ENCODE measurements around the gene SFXN5. TPM values are rescaled to one million over a fixed set of nuclear protein-coding genes. Genes with fewer than 3 reads are reported as not detected.

Gene SFXN5
- total RNA-seq, 1 donor from 2014 or later: 18.5 TPM

- Mint-ChIP-seq H3K9me3 (no peaks in the 10 kb centered on the region), H3K36me3 (ENCODE audit: low read depth) (no peaks in the 10 kb centered on the region), H3K4me3 (ENCODE audit: low read depth) (no peak overlapping the region), H3K27ac (no peak overlapping the region), H3K4me1 (ENCODE audit: low read depth) (no peaks in the 10 kb centered on the region), H3K27me3 (ENCODE audit: low read depth) (no peaks in the 10 kb centered on the region)
- intact Hi-C loops (cut with micrococcal nuclease): no loop called here
- DNase-seq (ENCODE audit: low spot score): no peak
Measured at GRCh38 chr2:73028841-73029240, 42.7 kb downstream of the SFXN5 start.

GRCh38 chr2:73027340-73027739 is 44.2 kb downstream of the SFXN5 start:
- intact Hi-C loops (cut with micrococcal nuclease): no loop called here
- Mint-ChIP-seq H3K36me3 (ENCODE audit: low read depth) (no peaks in the 10 kb centered on the region), H3K27me3 (ENCODE audit: low read depth) (no peaks in the 10 kb centered on the region), H3K27ac (no peak overlapping the region), H3K4me3 (ENCODE audit: low read depth) (no peak overlapping the region), H3K9me3 (no peaks in the 10 kb centered on the region), H3K4me1 (ENCODE audit: low read depth) (no peaks in the 10 kb centered on the region)
- no peak for DNase-seq (ENCODE audit: low spot score)

- no peak overlapping the region for H3K27ac Mint-ChIP-seq
- intact Hi-C loops (cut with micrococcal nuclease): no loop called here
- no peaks in the 10 kb centered on the region for H3K27me3 Mint-ChIP-seq (ENCODE audit: low read depth)
- no peaks in the 10 kb centered on the region for H3K4me1 Mint-ChIP-seq (ENCODE audit: low read depth)
- no peaks in the 10 kb centered on the region for H3K9me3 Mint-ChIP-seq
- H3K4me3 Mint-ChIP-seq (ENCODE audit: low read depth): no peak overlapping the region
- no peaks in the 10 kb centered on the region for H3K36me3 Mint-ChIP-seq (ENCODE audit: low read depth)
- DNase-seq (ENCODE audit: low spot score): no peak
Measured at GRCh38 chr2:73023497-73023896, 48.0 kb downstream of the SFXN5 start.

GRCh38 chr2:73022024-73022568 is 49.4 kb downstream of the SFXN5 start:
- no peaks in the 10 kb centered on the region for H3K9me3 Mint-ChIP-seq
- intact Hi-C loops (cut with micrococcal nuclease): no loop called here
- no peak overlapping the region for H3K4me3 Mint-ChIP-seq (ENCODE audit: low read depth)
- no peak overlapping the region for H3K27ac Mint-ChIP-seq
- no peaks in the 10 kb centered on the region for H3K36me3 Mint-ChIP-seq (ENCODE audit: low read depth)
- DNase-seq (ENCODE audit: low spot score): no peak
- no peaks in the 10 kb centered on the region for H3K27me3 Mint-ChIP-seq (ENCODE audit: low read depth)
- no peaks in the 10 kb centered on the region for H3K4me1 Mint-ChIP-seq (ENCODE audit: low read depth)

- H3K27ac Mint-ChIP-seq: no peak overlapping the region
- no peak overlapping the region for H3K4me3 Mint-ChIP-seq (ENCODE audit: low read depth)
- intact Hi-C loops (cut with micrococcal nuclease): no loop called here
- no peaks in the 10 kb centered on the region for H3K36me3 Mint-ChIP-seq (ENCODE audit: low read depth)
- DNase-seq (ENCODE audit: low spot score): no peak
- H3K27me3 Mint-ChIP-seq (ENCODE audit: low read depth): no peaks in the 10 kb centered on the region
- no peaks in the 10 kb centered on the region for H3K4me1 Mint-ChIP-seq (ENCODE audit: low read depth)
- no peaks in the 10 kb centered on the region for H3K9me3 Mint-ChIP-seq
Measured at GRCh38 chr2:73021371-73022010, 50.0 kb downstream of the SFXN5 start.

GRCh38 chr2:73020657-73021370 is 50.7 kb downstream of the SFXN5 start:
- Mint-ChIP-seq H3K4me1 (ENCODE audit: low read depth) (no peaks in the 10 kb centered on the region), H3K27ac (no peak overlapping the region), H3K9me3 (no peaks in the 10 kb centered on the region), H3K36me3 (ENCODE audit: low read depth) (no peaks in the 10 kb centered on the region), H3K4me3 (ENCODE audit: low read depth) (no peak overlapping the region), H3K27me3 (ENCODE audit: low read depth) (peaks cover 2% of the 10 kb centered on the region)
- intact Hi-C loops (cut with micrococcal nuclease): no loop called here
- no peak for DNase-seq (ENCODE audit: low spot score)

GRCh38 chr2:73020306-73020656 is 51.2 kb downstream of the SFXN5 start:
- H3K36me3 Mint-ChIP-seq (ENCODE audit: low read depth): no peaks in the 10 kb centered on the region
- H3K4me3 Mint-ChIP-seq (ENCODE audit: low read depth): no peak overlapping the region

GRCh38 chr2:73018188-73018825 is 53.2 kb downstream of the SFXN5 start:
- no peak overlapping the region for H3K27ac Mint-ChIP-seq

More at GRCh38 chr2:73020306-73020656, 51.2 kb downstream of the SFXN5 start:
- H3K4me1 Mint-ChIP-seq (ENCODE audit: low read depth): no peaks in the 10 kb centered on the region
- H3K27me3 Mint-ChIP-seq (ENCODE audit: low read depth): peaks cover 2% of the 10 kb centered on the region
- no peak overlapping the region for H3K27ac Mint-ChIP-seq
- no peaks in the 10 kb centered on the region for H3K9me3 Mint-ChIP-seq
- intact Hi-C loops (cut with micrococcal nuclease): no loop called here
- no peak for DNase-seq (ENCODE audit: low spot score)

GRCh38 chr2:73013936-73014335 is 57.6 kb downstream of the SFXN5 start:
- no peak overlapping the region for H3K4me3 Mint-ChIP-seq (ENCODE audit: low read depth)

More at GRCh38 chr2:73018188-73018825, 53.2 kb downstream of the SFXN5 start:
- no peak for DNase-seq (ENCODE audit: low spot score)
- no peak overlapping the region for H3K4me3 Mint-ChIP-seq (ENCODE audit: low read depth)
- intact Hi-C loops (cut with micrococcal nuclease): no loop called here
- peaks cover 9% of the 10 kb centered on the region for H3K27me3 Mint-ChIP-seq (ENCODE audit: low read depth)
- no peaks in the 10 kb centered on the region for H3K36me3 Mint-ChIP-seq (ENCODE audit: low read depth)
- no peaks in the 10 kb centered on the region for H3K9me3 Mint-ChIP-seq
- H3K4me1 Mint-ChIP-seq (ENCODE audit: low read depth): no peaks in the 10 kb centered on the region

GRCh38 chr2:73009177-73009839 is 62.2 kb downstream of the SFXN5 start:
- intact Hi-C loops (cut with micrococcal nuclease): no loop called here
- Mint-ChIP-seq H3K27ac (no peak overlapping the region), H3K36me3 (ENCODE audit: low read depth) (no peaks in the 10 kb centered on the region), H3K4me3 (ENCODE audit: low read depth) (no peak overlapping the region), H3K27me3 (ENCODE audit: low read depth) (peaks cover 10% of the 10 kb centered on the region), H3K9me3 (no peaks in the 10 kb centered on the region), H3K4me1 (ENCODE audit: low read depth) (no peaks in the 10 kb centered on the region)
- DNase-seq (ENCODE audit: low spot score): peak; percentile 4

More at GRCh38 chr2:73013936-73014335, 57.6 kb downstream of the SFXN5 start:
- H3K9me3 Mint-ChIP-seq: no peaks in the 10 kb centered on the region
- H3K36me3 Mint-ChIP-seq (ENCODE audit: low read depth): no peaks in the 10 kb centered on the region
- intact Hi-C loops (cut with micrococcal nuclease): no loop called here
- no peak overlapping the region for H3K27ac Mint-ChIP-seq
- H3K4me1 Mint-ChIP-seq (ENCODE audit: low read depth): no peaks in the 10 kb centered on the region
- no peak for DNase-seq (ENCODE audit: low spot score)
- H3K27me3 Mint-ChIP-seq (ENCODE audit: low read depth): peaks cover 16% of the 10 kb centered on the region

- H3K9me3 Mint-ChIP-seq: no peaks in the 10 kb centered on the region
- H3K27me3 Mint-ChIP-seq (ENCODE audit: low read depth): peaks cover 8% of the 10 kb centered on the region
- no peak for DNase-seq (ENCODE audit: low spot score)
- no peak overlapping the region for H3K4me3 Mint-ChIP-seq (ENCODE audit: low read depth)
- no peak overlapping the region for H3K27ac Mint-ChIP-seq
- no peaks in the 10 kb centered on the region for H3K4me1 Mint-ChIP-seq (ENCODE audit: low read depth)
- no peaks in the 10 kb centered on the region for H3K36me3 Mint-ChIP-seq (ENCODE audit: low read depth)
- intact Hi-C loops (cut with micrococcal nuclease): no loop called here
Measured at GRCh38 chr2:73008766-73009135, 62.8 kb downstream of the SFXN5 start.

GRCh38 chr2:73007991-73008765 is 63.3 kb downstream of the SFXN5 start:
- no peak overlapping the region for H3K4me3 Mint-ChIP-seq (ENCODE audit: low read depth)
- H3K27me3 Mint-ChIP-seq (ENCODE audit: low read depth): peaks cover 6% of the 10 kb centered on the region
- DNase-seq (ENCODE audit: low spot score): no peak
- intact Hi-C loops (cut with micrococcal nuclease): no loop called here
- no peaks in the 10 kb centered on the region for H3K4me1 Mint-ChIP-seq (ENCODE audit: low read depth)
- H3K27ac Mint-ChIP-seq: no peak overlapping the region
- no peaks in the 10 kb centered on the region for H3K9me3 Mint-ChIP-seq
- no peaks in the 10 kb centered on the region for H3K36me3 Mint-ChIP-seq (ENCODE audit: low read depth)

All from activated T-helper 2 cell treated with anti-CD3 and anti-CD28 coated beads, Interferon-gamma antibody, Interleukin-2, Interleukin-4, amounts not matched to agents 10 μg/mL and 5 μg/mL and 100 μg/mL, durations not matched to agents 14 hours and 24 hours and 36 hours (primary cell).